Measurements from ENCODE around the gene ZNF385A.
A peak's percentile ranks its signal among the peaks of the same experiment; 100 is the strongest.

ZNF385A gene

GRCh38 chr12:54349036-54349435, 35.5 kb downstream of the ZNF385A start:
- H3K4me1 ChIP-seq (ENCODE audit: control insufficient read depth in 2 of 2, insufficient read depth in 1 of 2, low read depth in 1 of 2, low read length in 2 of 2): peaks cover 39 to 41% of the 10 kb centered on the region in 2 donors
- H3K27ac ChIP-seq (replicated peaks; ENCODE audit: low read length): peak overlapping the region; percentile 99
- no peak overlapping the region for H3K23ac ChIP-seq (ENCODE audit: low read depth, low read length, poor library complexity)
- H2BK5ac ChIP-seq (ENCODE audit: low read length): no peak overlapping the region
- H2BK12ac ChIP-seq (ENCODE audit: low read length): no peak overlapping the region
- H2BK15ac ChIP-seq (ENCODE audit: low read length): no peak overlapping the region
- H2BK120ac ChIP-seq (ENCODE audit: low read depth, low read length): no peak overlapping the region
- H3K36me3 ChIP-seq (replicated peaks in 1 of 2; ENCODE audit: control insufficient read depth in 2 of 2, insufficient read depth in 2 of 2, low read length in 2 of 2): peaks cover 9 to 66% of the 10 kb centered on the region in 2 donors
- H3K9ac ChIP-seq (ENCODE audit: low read depth, low read length, poor library complexity): no peak overlapping the region
- H3K4ac ChIP-seq (ENCODE audit: low read length): no peak overlapping the region
- no peaks in the 10 kb centered on the region for H3K9me3 ChIP-seq (replicated peaks in 1 of 2; ENCODE audit: control insufficient read depth in 2 of 2, insufficient read depth in 1 of 2, low read depth in 1 of 2, low read length in 2 of 2)
- H3K14ac ChIP-seq (ENCODE audit: low read length): no peak overlapping the region
- H2AK5ac ChIP-seq (ENCODE audit: low read depth, low read length): no peak overlapping the region
- H3K4me3 ChIP-seq (ENCODE audit: low read length in 2 of 2): no peak overlapping the region
- H3K79me1 ChIP-seq (ENCODE audit: low read depth, low read length): no peaks in the 10 kb centered on the region
- H3K18ac ChIP-seq (ENCODE audit: low read length): peak overlapping the region; percentile 2
- H4K91ac ChIP-seq (ENCODE audit: low read depth, low read length, poor library complexity): no peak overlapping the region
- H4K8ac ChIP-seq (ENCODE audit: low read depth, low read length): no peak overlapping the region
- H3K4me2 ChIP-seq (ENCODE audit: insufficient read depth, low read length, poor library complexity, severe bottlenecking): no peak overlapping the region
- no peaks in the 10 kb centered on the region for H3K27me3 ChIP-seq (ENCODE audit: control insufficient read depth in 3 of 3, insufficient read depth in 3 of 3, low read depth in 1 of 3, low read length in 3 of 3)
- no peak for DNase-seq (ENCODE audit: low spot score)
- H2AFZ ChIP-seq (ENCODE audit: low read length): no peak overlapping the region
- WGBS, 2 donors (ENCODE audit: extremely low coverage in 2 of 2, insufficient read length in 2 of 2, insufficient replicate concordance in 1 of 2): no CpG with 5 or more reads among the region's 4 CpGs

- peaks cover 7 to 67% of the 10 kb centered on the region in 2 donors for H3K36me3 ChIP-seq (replicated peaks in 1 of 2; ENCODE audit: control insufficient read depth in 2 of 2, insufficient read depth in 2 of 2, low read length in 2 of 2)
- H3K4me1 ChIP-seq (ENCODE audit: control insufficient read depth in 2 of 2, insufficient read depth in 1 of 2, low read depth in 1 of 2, low read length in 2 of 2): peaks cover 11 to 32% of the 10 kb centered on the region in 2 donors
- DNase-seq (ENCODE audit: low spot score): peak; percentile 65
Measured at GRCh38 chr12:54341378-54342300, 42.9 kb downstream of the ZNF385A start.

GRCh38 chr12:54340846-54341245, 43.7 kb downstream of the ZNF385A start:
- Histone ChIP-seq H3K18ac (ENCODE audit: low read length) (no peak overlapping the region), H2BK120ac (ENCODE audit: low read depth, low read length) (no peak overlapping the region), H3K4me3 (ENCODE audit: low read length in 2 of 2) (no peak overlapping the region), H3K4ac (ENCODE audit: low read length) (no peak overlapping the region), H2BK12ac (ENCODE audit: low read length) (no peak overlapping the region), H3K14ac (ENCODE audit: low read length) (no peak overlapping the region), H3K23ac (ENCODE audit: low read depth, low read length, poor library complexity) (no peak overlapping the region), H3K36me3 (replicated peaks in 1 of 2; ENCODE audit: control insufficient read depth in 2 of 2, insufficient read depth in 2 of 2, low read length in 2 of 2) (peaks cover 7 to 60% of the 10 kb centered on the region in 2 donors), H3K4me1 (ENCODE audit: control insufficient read depth in 2 of 2, insufficient read depth in 1 of 2, low read depth in 1 of 2, low read length in 2 of 2) (peaks cover 11 to 32% of the 10 kb centered on the region in 2 donors), H3K4me2 (ENCODE audit: insufficient read depth, low read length, poor library complexity, severe bottlenecking) (no peak overlapping the region), H3K27ac (replicated peaks; ENCODE audit: low read length) (peak overlapping the region; percentile 97), H4K8ac (ENCODE audit: low read depth, low read length) (no peak overlapping the region), H3K9ac (ENCODE audit: low read depth, low read length, poor library complexity) (no peak overlapping the region), H2AK5ac (ENCODE audit: low read depth, low read length) (no peak overlapping the region), H4K91ac (ENCODE audit: low read depth, low read length, poor library complexity) (no peak overlapping the region), H3K27me3 (ENCODE audit: control insufficient read depth in 3 of 3, insufficient read depth in 3 of 3, low read depth in 1 of 3, low read length in 3 of 3) (no peaks in the 10 kb centered on the region), H2BK15ac (ENCODE audit: low read length) (no peak overlapping the region), H3K9me3 (replicated peaks in 1 of 2; ENCODE audit: control insufficient read depth in 2 of 2, insufficient read depth in 1 of 2, low read depth in 1 of 2, low read length in 2 of 2) (no peaks in the 10 kb centered on the region), H2AFZ (ENCODE audit: low read length) (no peak overlapping the region), H3K79me1 (ENCODE audit: low read depth, low read length) (no peaks in the 10 kb centered on the region), H2BK5ac (ENCODE audit: low read length) (no peak overlapping the region)
- no CpG with 5 or more reads among the region's 7 CpGs for WGBS, 2 donors (ENCODE audit: extremely low coverage in 2 of 2, insufficient read length in 2 of 2, insufficient replicate concordance in 1 of 2)
- no peak for DNase-seq (ENCODE audit: low spot score)

More at GRCh38 chr12:54341378-54342300, 42.9 kb downstream of the ZNF385A start:
- no peak overlapping the region for H3K4me3 ChIP-seq (ENCODE audit: low read length in 2 of 2)
- WGBS, 2 donors (ENCODE audit: extremely low coverage in 2 of 2, insufficient read length in 2 of 2, insufficient replicate concordance in 1 of 2): no CpG with 5 or more reads among the region's 9 CpGs
- no peak overlapping the region for H2AK5ac ChIP-seq (ENCODE audit: low read depth, low read length)
- H4K8ac ChIP-seq (ENCODE audit: low read depth, low read length): no peak overlapping the region
- no peaks in the 10 kb centered on the region for H3K9me3 ChIP-seq (replicated peaks in 1 of 2; ENCODE audit: control insufficient read depth in 2 of 2, insufficient read depth in 1 of 2, low read depth in 1 of 2, low read length in 2 of 2)
- no peak overlapping the region for H4K91ac ChIP-seq (ENCODE audit: low read depth, low read length, poor library complexity)
- H3K4me2 ChIP-seq (ENCODE audit: insufficient read depth, low read length, poor library complexity, severe bottlenecking): peak overlapping the region; percentile 41
- H2BK12ac ChIP-seq (ENCODE audit: low read length): no peak overlapping the region
- H3K79me1 ChIP-seq (ENCODE audit: low read depth, low read length): no peaks in the 10 kb centered on the region
- no peak overlapping the region for H3K4ac ChIP-seq (ENCODE audit: low read length)
- H3K14ac ChIP-seq (ENCODE audit: low read length): no peak overlapping the region
- H3K27ac ChIP-seq (replicated peaks; ENCODE audit: low read length): peak overlapping the region; percentile 97
- H3K9ac ChIP-seq (ENCODE audit: low read depth, low read length, poor library complexity): no peak overlapping the region
- no peak overlapping the region for H2BK5ac ChIP-seq (ENCODE audit: low read length)
- H2AFZ ChIP-seq (ENCODE audit: low read length): no peak overlapping the region
- H3K23ac ChIP-seq (ENCODE audit: low read depth, low read length, poor library complexity): no peak overlapping the region
- no peak overlapping the region for H2BK120ac ChIP-seq (ENCODE audit: low read depth, low read length)
- H3K18ac ChIP-seq (ENCODE audit: low read length): peak overlapping the region; percentile 15
- no peaks in the 10 kb centered on the region for H3K27me3 ChIP-seq (ENCODE audit: control insufficient read depth in 3 of 3, insufficient read depth in 3 of 3, low read depth in 1 of 3, low read length in 3 of 3)
- H2BK15ac ChIP-seq (ENCODE audit: low read length): no peak overlapping the region

- Histone ChIP-seq H3K18ac (ENCODE audit: low read length) (peak overlapping the region; percentile 60), H2BK12ac (ENCODE audit: low read length) (no peak overlapping the region), H3K4me2 (ENCODE audit: insufficient read depth, low read length, poor library complexity, severe bottlenecking) (no peak overlapping the region), H4K8ac (ENCODE audit: low read depth, low read length) (no peak overlapping the region), H2AFZ (ENCODE audit: low read length) (no peak overlapping the region), H3K4me3 (ENCODE audit: low read length in 2 of 2) (no peak overlapping the region), H3K4ac (ENCODE audit: low read length) (no peak overlapping the region), H2AK5ac (ENCODE audit: low read depth, low read length) (no peak overlapping the region), H3K4me1 (ENCODE audit: control insufficient read depth in 2 of 2, insufficient read depth in 1 of 2, low read depth in 1 of 2, low read length in 2 of 2) (peaks cover 11 to 32% of the 10 kb centered on the region in 2 donors), H3K9me3 (replicated peaks in 1 of 2; ENCODE audit: control insufficient read depth in 2 of 2, insufficient read depth in 1 of 2, low read depth in 1 of 2, low read length in 2 of 2) (no peaks in the 10 kb centered on the region), H3K23ac (ENCODE audit: low read depth, low read length, poor library complexity) (no peak overlapping the region), H4K91ac (ENCODE audit: low read depth, low read length, poor library complexity) (no peak overlapping the region), H3K9ac (ENCODE audit: low read depth, low read length, poor library complexity) (no peak overlapping the region), H3K79me1 (ENCODE audit: low read depth, low read length) (no peaks in the 10 kb centered on the region), H2BK15ac (ENCODE audit: low read length) (no peak overlapping the region), H2BK120ac (ENCODE audit: low read depth, low read length) (no peak overlapping the region), H3K14ac (ENCODE audit: low read length) (no peak overlapping the region), H3K27ac (replicated peaks; ENCODE audit: low read length) (no peak overlapping the region), H2BK5ac (ENCODE audit: low read length) (no peak overlapping the region), H3K27me3 (ENCODE audit: control insufficient read depth in 3 of 3, insufficient read depth in 3 of 3, low read depth in 1 of 3, low read length in 3 of 3) (no peaks in the 10 kb centered on the region), H3K36me3 (replicated peaks in 1 of 2; ENCODE audit: control insufficient read depth in 2 of 2, insufficient read depth in 2 of 2, low read length in 2 of 2) (peaks cover 2 to 46% of the 10 kb centered on the region in 2 donors)
- DNase-seq (ENCODE audit: low spot score): no peak
- no CpG with 5 or more reads among the region's 4 CpGs for WGBS, 2 donors (ENCODE audit: extremely low coverage in 2 of 2, insufficient read length in 2 of 2, insufficient replicate concordance in 1 of 2)
Measured at GRCh38 chr12:54338698-54339296, 45.7 kb downstream of the ZNF385A start.

Data from neuronal stem cell (in vitro differentiated cells).